Measurements from ENCODE around the gene JAK1. TPM values are rescaled to one million over a fixed set of nuclear protein-coding genes. Genes with fewer than 3 reads are reported as not detected.

JAK1 gene
- total and polyA plus RNA-seq, 2 experiments from 2014 or later, result 8.0 to 19.5 TPM

GRCh38 chr1:64936956-64937355 lies 29.4 kb downstream of the JAK1 start (continued):
- TF ChIP-seq CREB1 (CRISPR knock-in tag; IDR thresholded peaks at IDR 0.05; ENCODE audit: low read depth), result no peak
- TF ChIP-seq ZNF331 (CRISPR knock-in tag; IDR thresholded peaks at IDR 0.05; ENCODE audit: low read depth), result no peak
- no peak for TF ChIP-seq STAT1 (IDR thresholded peaks at IDR 0.05; ENCODE audit: unreplicated experiment)

- Mint-ChIP-seq H3K27ac (no peak overlapping the region), H3K4me1 (peaks cover 24% of the 10 kb centered on the region), H3K4me3 (no peak overlapping the region), H3K27me3 (ENCODE audit: insufficient read depth, low read depth, poor library complexity) (peaks cover 1% of the 10 kb centered on the region), H3K9me3 (no peaks in the 10 kb centered on the region), H3K36me3 (ENCODE audit: low read depth) (no peaks in the 10 kb centered on the region; the same call in 2 of the 3 replicates)
- Histone ChIP-seq H3K27ac (ENCODE audit: low read depth) (no peak overlapping the region), H3F3A (replicated peaks; ENCODE audit: low read depth) (no peaks in the 10 kb centered on the region), H3K79me2 (replicated peaks; ENCODE audit: insufficient read depth) (peaks cover 13% of the 10 kb centered on the region), H3K4me2 (no peak overlapping the region), H3K4me3 (no peak overlapping the region), H2AFZ (no peak overlapping the region), H4K20me1 (replicated peaks; ENCODE audit: insufficient read depth) (peaks cover 5% of the 10 kb centered on the region; the same call in 1 of the 2 replicates), H3K4me1 (ENCODE audit: insufficient read depth) (0 out of 2 replicates have a peak, but pooled peaks cover 5% of the 10 kb centered on the region), H3K36me3 (ENCODE audit: insufficient read depth) (no peaks in the 10 kb centered on the region), H3K9me2 (ENCODE audit: insufficient read depth) (0 out of 2 replicates have a peak, but pooled peaks cover 4% of the 10 kb centered on the region), H3K27me3 (ENCODE audit: insufficient read depth) (no peaks in the 10 kb centered on the region)
- DNase-seq (ENCODE audit: low spot score) (no peak), ATAC-seq (no peak)
- TF ChIP-seq ZNF114 (CRISPR knock-in tag; IDR thresholded peaks at IDR 0.05) (no peak), JUNB (IDR thresholded peaks at IDR 0.05; ENCODE audit: unreplicated experiment) (no peak), EZH2 (IDR thresholded peaks at IDR 0.05; ENCODE audit: low read depth, unreplicated experiment) (no peak), CTCF (conservative IDR thresholded peaks at IDR 0.05; ENCODE audit: low read depth in 2 of 2) (no peak), NANOG (IDR thresholded peaks at IDR 0.05; ENCODE audit: borderline replicate concordance) (no peak), ZNF462 (CRISPR knock-in tag; IDR thresholded peaks at IDR 0.05) (no peak), ETS1 (IDR thresholded peaks at IDR 0.05) (no peak), STAT1 (IDR thresholded peaks at IDR 0.05; ENCODE audit: unreplicated experiment) (no peak), REST (IDR thresholded peaks at IDR 0.05; ENCODE audit: unreplicated experiment) (no peak), ZNF331 (CRISPR knock-in tag; IDR thresholded peaks at IDR 0.05; ENCODE audit: low read depth) (no peak), CREB1 (CRISPR knock-in tag; IDR thresholded peaks at IDR 0.05; ENCODE audit: low read depth) (no peak), EZH2phosphoT487 (IDR thresholded peaks at IDR 0.05; ENCODE audit: unreplicated experiment) (no peak)
These were observed 30.7 kb downstream of the JAK1 start for GRCh38 chr1:64935551-64936155.

Data from GM23338 (cell line).